GM12875 (cell line): Measurements from ENCODE around the gene UBASH3B.

ENCODE experiments used
- H3K4me3 ChIP-seq: one replicate; pipeline ENCODE4 v1.5.1; 2011; ENCODE audit warnings: low read depth, low read length, control low read depth
- TF ChIP-seq, protein P1 (sequence below): IDR thresholded peaks from 2 replicates; pipeline ENCODE4 v1.5.1; 2011; ENCODE audit warnings: low read depth, mild to moderate bottlenecking, control low read depth, inconsistent platforms, low read length, moderate library complexity, borderline replicate concordance; ENCODE audit not compliant: insufficient read depth

Gene UBASH3B

DNA sequence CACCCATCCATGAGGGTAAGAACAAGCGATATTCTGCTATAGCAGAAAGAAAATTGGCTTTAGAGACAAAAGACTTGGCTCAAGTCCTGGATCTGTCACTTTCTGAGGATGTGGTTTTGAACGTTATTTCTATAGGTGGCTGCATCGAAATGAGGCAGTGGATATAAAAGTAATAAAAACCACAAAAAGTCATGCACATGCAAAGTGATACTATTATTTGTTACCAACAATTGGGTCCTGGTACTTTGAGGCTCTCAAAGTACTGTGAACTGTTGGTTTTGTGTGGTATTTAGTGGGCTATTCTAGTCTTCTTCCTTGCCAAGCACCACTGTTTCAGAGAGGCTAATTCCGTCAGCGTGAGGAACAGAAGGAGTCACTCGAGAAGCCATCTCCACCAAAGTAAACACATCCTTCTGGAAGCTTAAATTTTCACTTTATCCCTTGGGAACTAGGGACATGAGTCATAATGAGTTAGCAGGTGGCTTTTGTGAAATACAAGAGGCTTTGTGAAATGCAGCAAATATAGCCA, 13.1 kb downstream of the UBASH3B start:
- TF ChIP-seq, protein P1, sequence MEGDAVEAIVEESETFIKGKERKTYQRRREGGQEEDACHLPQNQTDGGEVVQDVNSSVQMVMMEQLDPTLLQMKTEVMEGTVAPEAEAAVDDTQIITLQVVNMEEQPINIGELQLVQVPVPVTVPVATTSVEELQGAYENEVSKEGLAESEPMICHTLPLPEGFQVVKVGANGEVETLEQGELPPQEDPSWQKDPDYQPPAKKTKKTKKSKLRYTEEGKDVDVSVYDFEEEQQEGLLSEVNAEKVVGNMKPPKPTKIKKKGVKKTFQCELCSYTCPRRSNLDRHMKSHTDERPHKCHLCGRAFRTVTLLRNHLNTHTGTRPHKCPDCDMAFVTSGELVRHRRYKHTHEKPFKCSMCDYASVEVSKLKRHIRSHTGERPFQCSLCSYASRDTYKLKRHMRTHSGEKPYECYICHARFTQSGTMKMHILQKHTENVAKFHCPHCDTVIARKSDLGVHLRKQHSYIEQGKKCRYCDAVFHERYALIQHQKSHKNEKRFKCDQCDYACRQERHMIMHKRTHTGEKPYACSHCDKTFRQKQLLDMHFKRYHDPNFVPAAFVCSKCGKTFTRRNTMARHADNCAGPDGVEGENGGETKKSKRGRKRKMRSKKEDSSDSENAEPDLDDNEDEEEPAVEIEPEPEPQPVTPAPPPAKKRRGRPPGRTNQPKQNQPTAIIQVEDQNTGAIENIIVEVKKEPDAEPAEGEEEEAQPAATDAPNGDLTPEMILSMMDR: no peak

DNA sequence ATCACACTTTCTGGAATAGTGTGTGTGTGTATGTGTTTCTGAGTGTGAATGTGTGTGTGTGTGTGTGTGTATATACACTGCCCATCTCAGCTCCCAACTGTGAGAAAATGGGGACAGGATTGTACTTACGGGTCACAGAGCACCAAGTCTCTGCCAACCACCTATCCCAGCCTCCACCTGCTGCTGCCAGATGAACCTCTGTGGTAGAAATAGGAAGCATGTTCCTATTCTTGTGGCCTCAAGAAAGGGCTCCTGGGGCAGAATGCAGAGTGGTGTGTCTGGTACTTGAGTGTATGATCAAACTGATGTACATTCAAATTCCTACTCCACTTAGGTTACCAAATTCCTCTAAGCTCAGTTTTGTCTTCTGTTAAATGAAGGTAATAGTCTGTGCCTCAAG, 14.6 kb downstream of the UBASH3B start:
- H3K4me3 ChIP-seq: no peak overlapping the region

More for the DNA sequence above, 13.1 kb downstream of the UBASH3B start:
- no peak overlapping the region for H3K4me3 ChIP-seq

DNA sequence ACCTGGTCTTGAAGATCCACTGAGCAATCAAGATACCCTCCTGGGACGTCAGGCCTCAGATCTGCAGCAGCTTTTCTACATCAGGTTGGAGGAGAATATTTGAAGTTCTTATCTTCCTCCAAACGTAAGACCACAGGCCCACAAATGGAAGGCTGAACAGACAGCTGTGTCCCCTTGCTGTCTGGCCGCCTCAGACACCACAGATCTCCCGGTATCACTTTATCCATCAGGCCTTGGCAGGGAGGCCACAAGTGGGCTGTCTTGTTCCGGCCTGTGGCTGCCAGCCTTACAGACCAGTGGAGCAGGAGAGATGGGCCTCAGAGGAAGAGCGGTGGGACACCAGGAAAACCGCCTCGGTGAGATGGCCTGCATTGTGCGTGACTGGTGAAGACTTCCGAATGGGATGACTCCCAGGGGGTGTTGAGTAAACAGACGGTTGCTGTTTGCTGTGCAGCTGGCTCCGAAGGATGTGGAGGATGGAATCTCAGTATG, 15.9 kb downstream of the UBASH3B start:
- no peak overlapping the region for H3K4me3 ChIP-seq
- TF ChIP-seq, protein P1: no peak

More for the DNA sequence above, 14.6 kb downstream of the UBASH3B start:
- TF ChIP-seq, protein P1: no peak

DNA sequence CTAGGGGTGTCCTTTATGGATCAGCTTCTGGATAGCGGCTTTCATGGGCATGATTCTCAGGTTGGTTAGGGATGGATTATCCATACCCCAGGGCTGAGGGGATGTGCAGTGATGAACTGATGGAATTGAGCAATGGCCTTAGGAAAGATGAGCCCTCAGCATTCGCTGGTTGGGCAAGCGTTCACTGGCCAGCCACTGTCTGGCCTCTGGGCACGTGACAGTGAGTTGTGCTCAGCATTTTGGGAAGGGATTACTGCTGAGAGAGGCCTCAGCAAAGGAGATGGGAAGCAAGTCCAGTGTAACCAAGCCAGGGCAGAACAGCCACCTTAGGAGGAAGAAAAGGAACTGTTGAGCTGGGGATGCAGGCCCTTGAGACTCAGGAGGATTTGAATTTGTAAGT, 17.4 kb downstream of the UBASH3B start:
- TF ChIP-seq, protein P1: no peak

DNA sequence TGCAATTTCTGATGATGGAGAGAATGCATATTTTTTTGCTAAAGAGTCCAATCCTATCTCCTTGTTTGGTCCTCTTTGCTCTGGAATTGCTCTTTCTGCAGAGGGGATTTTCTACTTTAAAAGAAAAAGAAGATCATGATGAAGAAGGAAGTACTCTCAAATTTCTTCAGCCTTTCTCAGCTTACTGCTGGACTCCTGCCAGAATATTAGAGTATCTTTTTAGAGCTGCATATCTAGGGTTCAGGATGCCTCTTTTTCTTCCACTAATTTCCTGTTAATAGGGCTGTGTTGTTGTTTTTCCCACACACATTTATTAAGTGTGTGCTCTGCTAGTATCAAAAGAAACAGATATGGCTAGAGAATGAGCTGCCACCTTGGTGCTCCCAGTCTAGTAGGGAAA, 18.2 kb downstream of the UBASH3B start:
- TF ChIP-seq, protein P1: no peak

More for the DNA sequence above, 17.4 kb downstream of the UBASH3B start:
- H3K4me3 ChIP-seq: no peak overlapping the region

DNA sequence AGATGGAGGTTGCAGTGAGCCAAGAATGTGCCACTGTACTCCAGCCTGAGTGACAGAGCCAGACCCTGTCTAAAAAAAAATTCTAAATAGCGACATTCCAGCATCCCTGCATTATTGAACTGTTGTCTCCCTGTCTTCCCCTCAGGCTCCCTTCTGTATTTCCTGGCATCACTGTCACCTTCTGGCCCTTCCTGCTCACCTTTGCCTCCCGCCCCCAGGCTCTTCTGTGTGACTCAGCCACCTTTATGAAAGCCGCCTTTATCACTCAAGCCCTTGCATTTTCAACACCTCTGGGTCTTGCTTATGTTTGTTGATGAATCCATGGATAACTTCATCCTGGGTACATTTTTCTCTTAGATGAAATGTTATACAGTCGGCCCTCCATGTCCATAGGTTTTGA, 21.1 kb downstream of the UBASH3B start:
- H3K4me3 ChIP-seq: no peak overlapping the region
- TF ChIP-seq, protein P1: no peak

More for the DNA sequence above, 18.2 kb downstream of the UBASH3B start:
- no peak overlapping the region for H3K4me3 ChIP-seq

DNA sequence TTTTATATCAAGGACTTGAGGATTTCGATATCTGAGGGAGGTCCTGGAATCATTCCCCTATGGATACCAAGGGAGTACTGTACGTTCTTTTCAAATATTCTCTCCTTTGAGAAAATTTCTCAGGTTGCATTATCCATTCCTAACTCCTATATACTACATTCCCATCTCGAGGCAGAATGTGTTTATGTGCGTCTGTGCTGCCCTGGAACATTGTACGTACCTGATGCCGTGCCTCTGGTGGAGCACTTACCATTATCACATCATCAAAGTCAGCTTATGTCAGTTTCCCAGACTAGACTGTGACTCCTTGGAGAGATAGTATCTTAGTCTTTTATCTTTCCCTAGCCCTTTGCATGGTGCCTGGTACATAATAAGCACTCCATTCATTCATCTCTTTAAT, 21.7 kb downstream of the UBASH3B start:
- TF ChIP-seq, protein P1: no peak
- H3K4me3 ChIP-seq: no peak overlapping the region
